HepG2 (cell line): ENCODE measurements around the gene FOXE3. TPM values are rescaled to one million over a fixed set of nuclear protein-coding genes. Genes with fewer than 3 reads are reported as not detected.

Source experiments
- ATAC-seq: fragments of 200-7000 bp; cut with Tn5 transposase; 3 replicates; pipeline ENCODE4 v1.9.1; 2020; ENCODE audit warnings: mild to moderate bottlenecking, moderate library complexity
- BruUV-seq: library from RNA; stranded (reverse); fragments of 400-500 nt; replicated peaks from 2 replicates; lab custom pipeline; 2021; lab: Mats Ljungman, UMichigan
- CTCF ChIA-PET: fragments of 300-600 bp; formaldehyde crosslinking; extraction: SDS; loops from one replicate; lab custom pipeline; 2021; ENCODE audit warnings: low total read pairs, inconsistent platforms, low intra/inter-chr PET ratio; lab: Yijun Ruan, JAX
- POLR2A ChIA-PET: fragments of 350-600 bp; sonication (Branson Sonifier 250); formaldehyde crosslinking; loops from one replicate; lab custom pipeline; 2020; ENCODE audit warnings: antibody characterized with exemption, inconsistent platforms; lab: Yijun Ruan, JAX
- DNase-seq: peaks from one replicate; pipeline ENCODE4 v3.0.0-alpha.2; 2015; ENCODE audit warnings: low spot score
- FAIRE-seq: peaks from 3 replicates; lab custom pipeline; 2011; peaks lifted over from hg19 to GRCh38; lab: Jason Lieb, UNC
- H2AFZ ChIP-seq: one replicate; pipeline ENCODE4 v1.6.1; 2011; ENCODE audit warnings: low read length, inconsistent platforms
- H3K27ac ChIP-seq: fragments of 300-600 bp; 3 replicates; pipeline ENCODE4 v1.8.0; 2011; ENCODE audit warnings: mixed run types, mild to moderate bottlenecking, mixed read lengths, low read length, inconsistent platforms; ENCODE audit not compliant: insufficient read depth; ENCODE audit errors: extremely low read length
- H3K27me3 ChIP-seq, 2 experiments: fragments of 200-600 bp in 1 of 2; 2 replicates in 1 of 2; 3 replicates in 1 of 2; pipeline versions ENCODE4 v1.6.0 to v1.8.0; 2011; ENCODE audit warnings: low read length in 2 of 2, mild to moderate bottlenecking in 2 of 2, moderate library complexity in 2 of 2, inconsistent platforms in 1 of 2; ENCODE audit not compliant: insufficient read depth in 2 of 2, control insufficient read depth in 1 of 2
- H3K36me3 ChIP-seq, 2 experiments: fragments of 200-600 bp in 1 of 2; replicated peaks in 1 of 2; 2 replicates in 1 of 2; 3 replicates in 1 of 2; pipeline versions ENCODE4 v1.5.1 to v1.8.0; 2011; ENCODE audit warnings: low read length in 2 of 2, inconsistent platforms in 1 of 2; ENCODE audit not compliant: insufficient read depth in 2 of 2, control insufficient read depth in 1 of 2
- H3K4me1 ChIP-seq: 2 replicates; pipeline ENCODE4 v1.5.1; 2012; ENCODE audit warnings: low read length, inconsistent platforms; ENCODE audit not compliant: insufficient read depth
- H3K4me2 ChIP-seq: 2 replicates; pipeline ENCODE4 v1.6.0; 2011; ENCODE audit warnings: low read depth, low read length, inconsistent platforms
- H3K4me3 ChIP-seq, 3 experiments: fragments of 200-600 bp in 1 of 3; sonication (generic), shearing (Covaris generic) in 1 of 3; replicated peaks in 1 of 3; 2 replicates each; pipeline ENCODE4 v1.5.1; 2011 to 2016; ENCODE audit warnings: low read length in 3 of 3, inconsistent platforms in 2 of 3, low read depth in 2 of 3, mild to moderate bottlenecking in 2 of 3, control low read depth in 1 of 3, mixed read lengths in 1 of 3; ENCODE audit not compliant: insufficient read depth in 1 of 3
- H3K79me2 ChIP-seq: one replicate; pipeline ENCODE4 v1.6.1; 2011; ENCODE audit warnings: low read length, inconsistent platforms; ENCODE audit not compliant: insufficient read depth
- H3K9ac ChIP-seq: 2 replicates; pipeline ENCODE4 v1.6.0; 2011; ENCODE audit warnings: mild to moderate bottlenecking, low read depth, low read length, inconsistent platforms; ENCODE audit not compliant: insufficient read depth
- H3K9me3 ChIP-seq: 2 replicates; pipeline ENCODE4 v1.5.1; 2012; ENCODE audit warnings: mild to moderate bottlenecking, low read length
- H4K20me1 ChIP-seq: 2 replicates; pipeline ENCODE4 v1.6.0; 2011; ENCODE audit warnings: inconsistent platforms, mild to moderate bottlenecking, low read length, moderate library complexity; ENCODE audit not compliant: insufficient read depth
- FOXM1 ChIP-seq: sonication (generic); formaldehyde crosslinking; IDR thresholded peaks from 2 replicates; pipeline ENCODE4 v1.5.0; 2020; ENCODE audit warnings: missing genetic modification reagents
- NFATC3 ChIP-seq: sonication (generic); formaldehyde crosslinking; IDR thresholded peaks from 2 replicates; pipeline ENCODE4 v1.5.1; 2020; ENCODE audit warnings: mild to moderate bottlenecking, missing genetic modification reagents
- TEF ChIP-seq: sonication (generic); formaldehyde crosslinking; IDR thresholded peaks from 2 replicates; pipeline ENCODE4 v1.5.0; 2020; ENCODE audit warnings: missing genetic modification reagents
- TMF1 ChIP-seq: sonication (generic); formaldehyde crosslinking; IDR thresholded peaks from 2 replicates; pipeline ENCODE4 v1.8.1; 2022; ENCODE audit warnings: low read depth, missing genetic modification reagents
- UBTF ChIP-seq: sonication (generic); formaldehyde crosslinking; IDR thresholded peaks from 2 replicates; pipeline ENCODE4 v1.4.0; 2020; ENCODE audit warnings: mild to moderate bottlenecking, missing genetic modification reagents
- ZNF574 ChIP-seq: sonication (generic); formaldehyde crosslinking; IDR thresholded peaks from 2 replicates; pipeline ENCODE4 v1.4.0; 2020; ENCODE audit warnings: missing genetic modification reagents
- ZNF772 ChIP-seq: sonication (generic); formaldehyde crosslinking; IDR thresholded peaks from 2 replicates; pipeline ENCODE4 v1.5.0; 2020; ENCODE audit warnings: mild to moderate bottlenecking, missing genetic modification reagents
- WGBS: methylation state at CpG from one replicate; pipeline ENCODE4 v1.1.6; 2017; ENCODE audit warnings: low lambda C conversion rate; 5-methylcytosine and 5-hydroxymethylcytosine counted together
- in situ Hi-C: cut with HindIII; loops from 2 replicates; pipeline ENCODE4 v1.10.0; 2017; ENCODE audit warnings: low pct_unique_long_range_greater_than_20kb; ENCODE audit not compliant: extremely low pct_ligation_motif_present
- intact Hi-C: fragments of 100-400 bp; cut with micrococcal nuclease; formaldehyde crosslinking; loops from one replicate; pipeline ENCODE4 v1.10.0; 2022; ENCODE audit not compliant: unreplicated experiment
- polyA plus RNA-seq, 8 experiments: library from polyadenylated mRNA; depleted of rRNA in 3 of 8; stranded (reverse) in 7 of 8; unstranded in 1 of 8; fragments of >200 nt; fragmentation: Illumina TruSeq in 4 of 8; extraction: Trizol in 4 of 8; gene quantifications; 2 replicates each; pipeline versions ENCODE4 v1.2.1 to v1.2.3, GENCODE V29; 2011 to 2016; ENCODE audit warnings: low read depth in 4 of 8, missing spikeins in 1 of 8, mixed read lengths in 1 of 8; ENCODE audit not compliant: insufficient read depth in 1 of 8
- total RNA-seq, 5 experiments: library from RNA; depleted of rRNA; stranded (reverse); fragments of >200 nt; fragmentation: Illumina TruSeq; extraction: Trizol; gene quantifications; 2 replicates each; pipeline ENCODE4 v1.2.3, GENCODE V29; 2016; ENCODE audit warnings: low read depth in 1 of 5

Gene FOXE3
- total and polyA plus RNA-seq, 2 of the 13 experiments (the other 11 are each of a cell fraction or from before 2014, with no cell fraction given), result not detected

GRCh38 chr1:47393141-47393540, 22.9 kb upstream of the FOXE3 start:
- ChIA-PET POLR2A (no interaction called here), CTCF (no interaction called here)
- 76% methylated on average over 5 of the region's 5 CpGs for WGBS
- Histone ChIP-seq H4K20me1 (no peaks in the 10 kb centered on the region), H3K9me3 (no peaks in the 10 kb centered on the region), H2AFZ (no peak overlapping the region), H3K9ac (no peak overlapping the region), H3K4me1 (peaks cover 36% of the 10 kb centered on the region), H3K27ac (no peak overlapping the region), H3K4me3 (no peak overlapping the region), H3K27me3 (no peaks in the 10 kb centered on the region), H3K4me2 (no peak overlapping the region), H3K79me2 (no peaks in the 10 kb centered on the region), H3K36me3 (no peaks in the 10 kb centered on the region)
- in situ Hi-C loops, result no loop called here
- no peak for FAIRE-seq
- DNase-seq, result no peak
- no peak for ATAC-seq
- intact Hi-C loops, result no loop called here
- no peak for TF ChIP-seq TEF
- TF ChIP-seq ZNF772 (CRISPR knock-in tag), result no peak
- no peak for TF ChIP-seq TMF1 (CRISPR knock-in tag)
- no peak for TF ChIP-seq ZNF574 (CRISPR knock-in tag)
- TF ChIP-seq UBTF (CRISPR knock-in tag), result no peak
- no peak for TF ChIP-seq FOXM1 (CRISPR knock-in tag)
- TF ChIP-seq NFATC3 (CRISPR knock-in tag), result no peak
- no TSS peak for BruUV-seq
